PC-3 (cell line): Measurements from ENCODE around the gene ICAM4.

ENCODE experiments used
- EZH2 ChIP-seq: fragments of 300-600 bp; sonication (generic); IDR thresholded peaks from one replicate; pipeline ENCODE4 v1.6.1; 2017; ENCODE audit warnings: antibody characterized with exemption, mild to moderate bottlenecking, low read length; ENCODE audit not compliant: unreplicated experiment
- EZH2phosphoT487 ChIP-seq: fragments of 300-600 bp; sonication (generic); IDR thresholded peaks from 2 replicates; pipeline ENCODE4 v1.6.1; 2018; ENCODE audit warnings: mild to moderate bottlenecking, antibody characterized with exemption, low read length, borderline replicate concordance
- TF ChIP-seq, protein P1 (sequence below): fragments of 300-600 bp; sonication (generic); conservative IDR thresholded peaks from 2 replicates; pipeline ENCODE4 v1.5.1; 2017; ENCODE audit warnings: antibody characterized with exemption, low read depth, mild to moderate bottlenecking, low read length

DNA sequence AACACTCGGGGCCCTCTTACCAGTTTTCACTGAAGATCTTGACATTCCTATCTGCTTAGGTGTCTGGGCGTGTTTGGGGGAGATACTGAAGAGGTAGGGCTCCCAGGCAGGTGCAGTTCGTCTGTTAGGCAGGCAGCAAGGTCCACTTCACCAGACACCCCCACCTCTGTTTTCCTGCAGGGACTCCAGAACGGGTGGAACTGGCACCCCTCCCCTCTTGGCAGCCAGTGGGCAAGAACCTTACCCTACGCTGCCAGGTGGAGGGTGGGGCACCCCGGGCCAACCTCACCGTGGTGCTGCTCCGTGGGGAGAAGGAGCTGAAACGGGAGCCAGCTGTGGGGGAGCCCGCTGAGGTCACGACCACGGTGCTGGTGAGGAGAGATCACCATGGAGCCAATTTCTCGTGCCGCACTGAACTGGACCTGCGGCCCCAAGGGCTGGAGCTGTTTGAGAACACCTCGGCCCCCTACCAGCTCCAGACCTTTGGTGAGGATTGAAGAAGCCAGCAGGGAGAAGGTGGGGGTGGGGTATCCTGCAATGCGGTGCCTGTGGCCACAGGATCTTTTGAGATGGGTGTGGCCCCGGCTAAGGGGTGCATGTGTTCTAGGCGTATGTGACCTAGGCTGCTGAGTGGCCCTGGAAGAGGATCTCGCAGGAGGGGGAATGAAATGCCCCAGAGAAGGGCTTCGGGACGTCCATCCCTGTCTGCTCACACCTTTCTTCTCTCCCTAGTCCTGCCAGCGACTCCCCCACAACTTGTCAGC is 3.3 kb upstream of the ICAM4 start:
- TF ChIP-seq, protein P1, sequence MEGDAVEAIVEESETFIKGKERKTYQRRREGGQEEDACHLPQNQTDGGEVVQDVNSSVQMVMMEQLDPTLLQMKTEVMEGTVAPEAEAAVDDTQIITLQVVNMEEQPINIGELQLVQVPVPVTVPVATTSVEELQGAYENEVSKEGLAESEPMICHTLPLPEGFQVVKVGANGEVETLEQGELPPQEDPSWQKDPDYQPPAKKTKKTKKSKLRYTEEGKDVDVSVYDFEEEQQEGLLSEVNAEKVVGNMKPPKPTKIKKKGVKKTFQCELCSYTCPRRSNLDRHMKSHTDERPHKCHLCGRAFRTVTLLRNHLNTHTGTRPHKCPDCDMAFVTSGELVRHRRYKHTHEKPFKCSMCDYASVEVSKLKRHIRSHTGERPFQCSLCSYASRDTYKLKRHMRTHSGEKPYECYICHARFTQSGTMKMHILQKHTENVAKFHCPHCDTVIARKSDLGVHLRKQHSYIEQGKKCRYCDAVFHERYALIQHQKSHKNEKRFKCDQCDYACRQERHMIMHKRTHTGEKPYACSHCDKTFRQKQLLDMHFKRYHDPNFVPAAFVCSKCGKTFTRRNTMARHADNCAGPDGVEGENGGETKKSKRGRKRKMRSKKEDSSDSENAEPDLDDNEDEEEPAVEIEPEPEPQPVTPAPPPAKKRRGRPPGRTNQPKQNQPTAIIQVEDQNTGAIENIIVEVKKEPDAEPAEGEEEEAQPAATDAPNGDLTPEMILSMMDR = no peak
- TF ChIP-seq EZH2 (no peak), EZH2phosphoT487 (no peak)
